HG02884 (cell line): ENCODE results near the gene SSU72.

Experiments used
- ATAC-seq: cut with Tn5 transposase; IDR thresholded peaks from one replicate; pipeline ENCODE4 v1.9.1; 2021; ENCODE audit warnings: mild to moderate bottlenecking, moderate library complexity; ENCODE audit not compliant: unreplicated experiment

SSU72 gene

GRCh38 chr1:1574721-1575537 lies at the start of gene SSU72:
TSS of gene SSU72 (minus strand) at chr1:1574863. CDS start at chr1:1574557, 306 bp downstream.
- peak; percentile 74 for ATAC-seq

- no peak for ATAC-seq
These were observed 49.2 kb upstream of the SSU72 start for GRCh38 chr1:1623631-1624442.

GRCh38 chr1:1623181-1623630 lies 48.5 kb upstream of the SSU72 start:
- no peak for ATAC-seq

GRCh38 chr1:1622788-1623094 lies 48.1 kb upstream of the SSU72 start:
- ATAC-seq = no peak

- no peak for ATAC-seq
These were observed 47.5 kb upstream of the SSU72 start for GRCh38 chr1:1622010-1622787.

- no peak for ATAC-seq
These were observed 46.7 kb upstream of the SSU72 start for GRCh38 chr1:1621173-1622009.

GRCh38 chr1:1620433-1621139 lies 45.9 kb upstream of the SSU72 start:
- no peak for ATAC-seq

GRCh38 chr1:1619917-1620361 lies 45.3 kb upstream of the SSU72 start:
- ATAC-seq = no peak

- no peak for ATAC-seq
These were observed 43.9 kb upstream of the SSU72 start for GRCh38 chr1:1618396-1619068.

- ATAC-seq = no peak
These were observed 43.3 kb upstream of the SSU72 start for GRCh38 chr1:1617925-1618324.

GRCh38 chr1:1617516-1617915 lies 42.9 kb upstream of the SSU72 start:
- ATAC-seq = no peak

- no peak for ATAC-seq
These were observed 42.2 kb upstream of the SSU72 start for GRCh38 chr1:1616838-1617237.

GRCh38 chr1:1616045-1616790 lies 41.6 kb upstream of the SSU72 start:
- peak; percentile 23 for ATAC-seq

- ATAC-seq = peak; percentile 82
These were observed 40.8 kb upstream of the SSU72 start, which contains the start of gene MIB2 for GRCh38 chr1:1615256-1616044. TSS of gene MIB2 (plus strand) at chr1:1615500. CDS start at chr1:1623453, 7,953 bp downstream.

- no peak for ATAC-seq
These were observed 40.2 kb upstream of the SSU72 start for GRCh38 chr1:1614954-1615255.

GRCh38 chr1:1614204-1614953 lies 39.7 kb upstream of the SSU72 start:
- no peak for ATAC-seq

- no peak for ATAC-seq
These were observed 38.9 kb upstream of the SSU72 start for GRCh38 chr1:1613509-1614082.
